Effector CD4-positive, alpha-beta T cell (primary cell): ENCODE results near the gene ZSWIM1.
A peak's percentile ranks its signal among the peaks of the same experiment; 100 is the strongest.

Source experiments
- DNase-seq: peaks from one replicate; pipeline ENCODE4 v3.0.0-alpha.2; 2020

ZSWIM1 gene

GRCh38 chr20:45933266-45934045 is 52.4 kb downstream of the ZSWIM1 start:
- DNase-seq = peak; percentile 32

DNA sequence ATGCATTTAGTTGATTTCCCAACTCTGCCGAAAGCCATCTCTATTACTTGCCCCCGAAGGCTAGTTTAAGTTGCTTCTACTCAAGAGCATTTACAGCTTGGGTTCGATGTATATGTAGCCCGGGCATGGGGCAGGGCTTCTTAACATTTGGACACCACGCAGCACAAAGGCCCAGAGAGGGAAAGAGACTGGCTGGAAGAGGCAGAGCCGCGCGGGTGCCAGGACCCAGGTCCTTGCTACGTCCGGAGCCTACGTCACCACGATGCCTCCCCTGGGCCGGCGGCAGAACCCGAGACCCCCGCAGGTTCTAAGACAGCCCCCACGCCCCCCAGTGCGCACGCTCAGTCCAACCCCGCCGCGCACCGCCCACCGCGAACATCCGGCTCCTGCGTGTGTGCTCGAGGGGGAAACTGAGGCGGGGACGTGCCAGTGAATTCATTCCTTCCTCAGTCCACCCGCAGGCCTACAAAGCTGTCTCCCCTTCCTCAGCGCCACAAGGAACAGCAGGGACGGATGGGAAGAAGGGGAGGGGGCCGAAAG is 53.1 kb downstream of the ZSWIM1 start:
- DNase-seq = peak; percentile 40
